Neural progenitor cell (in vitro differentiated cells): ENCODE data around the gene ATP5PB. TPM values are rescaled to one million over a fixed set of nuclear protein-coding genes. Genes with fewer than 3 reads are reported as not detected.

Experiments used
- DNase-seq: peaks from one replicate; pipeline ENCODE4 v3.0.0-alpha.2; 2016; ENCODE audit warnings: low spot score
- H2AFZ ChIP-seq: fragments of 200-600 bp; sonication (generic); replicated peaks from 2 replicates; pipeline ENCODE4 v1.6.1; 2016; ENCODE audit warnings: antibody characterized with exemption
- H3F3A ChIP-seq: fragments of 200-600 bp; sonication (generic); 2 replicates; pipeline ENCODE4 v1.6.1; 2016; ENCODE audit warnings: antibody characterized with exemption, low read depth
- H3K27ac ChIP-seq: fragments of 200-600 bp; sonication (generic); 2 replicates; pipeline ENCODE4 v1.5.1; 2016; ENCODE audit warnings: mild to moderate bottlenecking
- H3K27me3 ChIP-seq: fragments of 200-600 bp; sonication (generic); 2 replicates; pipeline ENCODE4 v1.6.1; 2016; ENCODE audit warnings: mild to moderate bottlenecking, moderate library complexity
- H3K36me3 ChIP-seq: fragments of 200-600 bp; sonication (generic); 2 replicates; pipeline ENCODE4 v1.5.1; 2016
- H3K4me1 ChIP-seq: fragments of 200-600 bp; sonication (generic); 2 replicates; pipeline ENCODE4 v1.6.1; 2016; ENCODE audit warnings: mixed run types
- H3K4me2 ChIP-seq: fragments of 200-600 bp; sonication (generic); 2 replicates; pipeline ENCODE4 v1.6.1; 2016
- H3K4me3 ChIP-seq: fragments of 200-600 bp; sonication (generic); 2 replicates; pipeline ENCODE4 v1.5.1; 2016
- H3K79me2 ChIP-seq: fragments of 200-600 bp; sonication (generic); 2 replicates; pipeline ENCODE4 v1.6.1; 2016; ENCODE audit warnings: low read depth
- H3K9ac ChIP-seq: fragments of 200-600 bp; sonication (generic); 2 replicates; pipeline ENCODE4 v1.6.1; 2016
- H3K9me3 ChIP-seq: fragments of 200-600 bp; sonication (generic); 2 replicates; pipeline ENCODE4 v1.5.1; 2016; ENCODE audit warnings: low read depth
- H4K20me1 ChIP-seq: fragments of 200-600 bp; sonication (generic); 2 replicates; pipeline ENCODE4 v1.6.1; 2016; ENCODE audit warnings: low read depth
- H3K27ac Mint-ChIP-seq: 3 replicates; pipeline ENCODE4 v1.8.0; 2021; ENCODE audit warnings: mixed read lengths
- H3K27me3 Mint-ChIP-seq: 2 replicates; pipeline ENCODE4 v1.8.0; 2022; ENCODE audit warnings: low read depth, mild to moderate bottlenecking, inconsistent platforms, moderate library complexity, mixed read lengths; ENCODE audit not compliant: insufficient read depth
- H3K36me3 Mint-ChIP-seq: 3 replicates; pipeline ENCODE4 v1.8.0; 2021; ENCODE audit warnings: mixed read lengths
- H3K4me1 Mint-ChIP-seq: 3 replicates; pipeline ENCODE4 v1.8.0; 2021; ENCODE audit warnings: mixed read lengths
- H3K4me3 Mint-ChIP-seq: 3 replicates; pipeline ENCODE4 v1.8.0; 2021; ENCODE audit warnings: mild to moderate bottlenecking, moderate library complexity, mixed read lengths
- H3K9me3 Mint-ChIP-seq: 3 replicates; pipeline ENCODE4 v1.8.0; 2020; ENCODE audit warnings: mixed read lengths
- CTCF ChIP-seq: fragments of 200-600 bp; sonication (generic); IDR thresholded peaks from 2 replicates; pipeline ENCODE4 v1.5.1; 2017; ENCODE audit warnings: antibody characterized with exemption, mild to moderate bottlenecking
- EZH2 ChIP-seq: fragments of 200-600 bp; sonication (generic); IDR thresholded peaks from 2 replicates; pipeline ENCODE4 v1.6.1; 2017; ENCODE audit warnings: antibody characterized with exemption, mild to moderate bottlenecking, moderate library complexity
- EZH2phosphoT487 ChIP-seq: fragments of 200-600 bp; sonication (generic); IDR thresholded peaks from 2 replicates; pipeline ENCODE4 v1.6.1; 2017; ENCODE audit warnings: antibody characterized with exemption
- total RNA-seq: library from RNA; depleted of rRNA; stranded (reverse); fragments of >200 nt; gene quantifications from 2 replicates; pipeline ENCODE4 v1.2.3, GENCODE V29; 2015; ENCODE audit warnings: low replicate concordance

The ATP5PB gene
- total RNA-seq, 1 donor from 2014 or later = 467 TPM

- H3K9me3 ChIP-seq = no peaks in the 10 kb centered on the region
- Mint-ChIP-seq H3K9me3 (no peaks in the 10 kb centered on the region), H3K27ac (no peak overlapping the region), H3K27me3 (no peaks in the 10 kb centered on the region), H3K4me3 (no peak overlapping the region), H3K36me3 (peaks cover 2% of the 10 kb centered on the region), H3K4me1 (no peaks in the 10 kb centered on the region)
- no peak overlapping the region for H3K27ac ChIP-seq
- H3K27me3 ChIP-seq = no peaks in the 10 kb centered on the region
- no peak for TF ChIP-seq CTCF
- H3K4me1 ChIP-seq = no peaks in the 10 kb centered on the region
- H3F3A ChIP-seq = no peaks in the 10 kb centered on the region
- no peak overlapping the region for H3K4me3 ChIP-seq
- no peak overlapping the region for H3K4me2 ChIP-seq
- H3K9ac ChIP-seq = no peak overlapping the region
- DNase-seq = no peak
- H2AFZ ChIP-seq = no peak overlapping the region
- H3K36me3 ChIP-seq = no peaks in the 10 kb centered on the region
- no peaks in the 10 kb centered on the region for H4K20me1 ChIP-seq
- H3K79me2 ChIP-seq = no peaks in the 10 kb centered on the region
These were observed 36.4 kb upstream of the ATP5PB start for GRCh38 chr1:111412839-111413238.

- Mint-ChIP-seq H3K27me3 (no peaks in the 10 kb centered on the region), H3K36me3 (peaks cover 4% of the 10 kb centered on the region), H3K4me1 (no peaks in the 10 kb centered on the region), H3K9me3 (no peaks in the 10 kb centered on the region), H3K4me3 (no peak overlapping the region), H3K27ac (no peak overlapping the region)
- no peaks in the 10 kb centered on the region for H3K4me1 ChIP-seq
- H4K20me1 ChIP-seq = no peaks in the 10 kb centered on the region
- no peak overlapping the region for H3K4me2 ChIP-seq
- no peak overlapping the region for H3K27ac ChIP-seq
- TF ChIP-seq CTCF = no peak
- no peak for TF ChIP-seq EZH2
- no peak for TF ChIP-seq EZH2phosphoT487
- H2AFZ ChIP-seq = no peak overlapping the region
- H3K9me3 ChIP-seq = no peaks in the 10 kb centered on the region
- no peaks in the 10 kb centered on the region for H3K79me2 ChIP-seq
- H3K36me3 ChIP-seq = no peaks in the 10 kb centered on the region
- H3K4me3 ChIP-seq = no peak overlapping the region
- no peak for DNase-seq
- H3K9ac ChIP-seq = no peak overlapping the region
- no peaks in the 10 kb centered on the region for H3F3A ChIP-seq
- H3K27me3 ChIP-seq = no peaks in the 10 kb centered on the region
These were observed 34.5 kb upstream of the ATP5PB start for GRCh38 chr1:111414756-111415155.

GRCh38 chr1:111415461-111415860, 33.8 kb upstream of the ATP5PB start:
- Mint-ChIP-seq H3K27me3 (no peaks in the 10 kb centered on the region), H3K27ac (no peak overlapping the region), H3K36me3 (peaks cover 4% of the 10 kb centered on the region), H3K4me3 (no peak overlapping the region), H3K9me3 (no peaks in the 10 kb centered on the region), H3K4me1 (no peaks in the 10 kb centered on the region)
- no peak overlapping the region for H2AFZ ChIP-seq
- H3K9ac ChIP-seq = no peak overlapping the region
- no peak overlapping the region for H3K4me3 ChIP-seq
- H3K27me3 ChIP-seq = no peaks in the 10 kb centered on the region
- no peaks in the 10 kb centered on the region for H3K9me3 ChIP-seq
- no peaks in the 10 kb centered on the region for H3K36me3 ChIP-seq
- H3K4me1 ChIP-seq = no peaks in the 10 kb centered on the region
- no peak overlapping the region for H3K4me2 ChIP-seq
- no peaks in the 10 kb centered on the region for H3K79me2 ChIP-seq
- DNase-seq = no peak
- no peaks in the 10 kb centered on the region for H4K20me1 ChIP-seq
- TF ChIP-seq EZH2 (no peak), EZH2phosphoT487 (no peak), CTCF (no peak)
- H3F3A ChIP-seq = no peaks in the 10 kb centered on the region
- H3K27ac ChIP-seq = no peak overlapping the region

GRCh38 chr1:111417755-111418154, 31.5 kb upstream of the ATP5PB start:
- Histone ChIP-seq H3K4me3 (no peak overlapping the region), H3K9me3 (no peaks in the 10 kb centered on the region), H3K27ac (no peak overlapping the region), H3K27me3 (no peaks in the 10 kb centered on the region), H4K20me1 (no peaks in the 10 kb centered on the region), H3K4me1 (no peaks in the 10 kb centered on the region), H3F3A (no peaks in the 10 kb centered on the region), H3K4me2 (no peak overlapping the region), H3K9ac (no peak overlapping the region), H3K36me3 (no peaks in the 10 kb centered on the region), H2AFZ (no peak overlapping the region), H3K79me2 (no peaks in the 10 kb centered on the region)
- Mint-ChIP-seq H3K27me3 (no peaks in the 10 kb centered on the region), H3K27ac (no peak overlapping the region), H3K4me1 (no peaks in the 10 kb centered on the region), H3K36me3 (peaks cover 4% of the 10 kb centered on the region), H3K4me3 (no peak overlapping the region), H3K9me3 (no peaks in the 10 kb centered on the region)
- no peak for TF ChIP-seq EZH2
- TF ChIP-seq EZH2phosphoT487 = no peak
- TF ChIP-seq CTCF = no peak
- DNase-seq = no peak
